Vagina (tissue), 2 donors: ENCODE measurements around the gene CTBP2. TPM values are rescaled to one million over a fixed set of nuclear protein-coding genes. Genes with fewer than 3 reads are reported as not detected.
A peak's percentile ranks its signal among the peaks of the same experiment; 100 is the strongest.

Experiments used
- DNase-seq, 2 donors: peaks; one replicate each; pipeline ENCODE4 v3.0.0-alpha.2; 2017; ENCODE audit errors: extremely low spot score in 2 of 2
- H3K27ac ChIP-seq: fragments of 200-600 bp; sonication (generic); one replicate; pipeline ENCODE4 v1.5.1; 2019
- H3K27me3 ChIP-seq: fragments of 200-600 bp; sonication (generic); one replicate; pipeline ENCODE4 v1.5.1; 2019
- H3K36me3 ChIP-seq, 2 donors: fragments of 200-600 bp; sonication (generic); one replicate each; pipeline ENCODE4 v1.5.1; 2017 to 2019
- H3K4me1 ChIP-seq: fragments of 200-600 bp; sonication (generic); one replicate; pipeline ENCODE4 v1.5.1; 2019
- H3K4me3 ChIP-seq, 2 donors: fragments of 200-600 bp; sonication (generic); 1 replicate in 1 of 2; 2 replicates in 1 of 2; pipeline ENCODE4 v1.5.1; 2016 to 2019
- H3K9me3 ChIP-seq: fragments of 200-600 bp; sonication (generic); one replicate; pipeline ENCODE4 v1.5.1; 2019
- CTCF ChIP-seq, 3 experiments: fragments of 450-650 bp in 2 of 3; fragments of 200-600 bp in 1 of 3; sonication (generic) in 1 of 3; IDR thresholded peaks; one replicate each; pipeline ENCODE4 v1.5.1; 2017 to 2019; ENCODE audit warnings: antibody characterized with exemption in 3 of 3, mild to moderate bottlenecking in 2 of 3, moderate library complexity in 2 of 3
- POLR2A ChIP-seq, 2 donors: fragments of 450-650 bp; IDR thresholded peaks; one replicate each; pipeline ENCODE4 v1.6.1; 2017; ENCODE audit warnings: antibody characterized with exemption in 2 of 2, mild to moderate bottlenecking in 2 of 2, moderate library complexity in 2 of 2
- POLR2AphosphoS5 ChIP-seq, 2 donors: sonication (generic); formaldehyde crosslinking; IDR thresholded peaks; one replicate each; pipeline ENCODE4 v1.9.0; 2017; ENCODE audit warnings: antibody characterized with exemption in 2 of 2, mild to moderate bottlenecking in 2 of 2, low read depth in 1 of 2; ENCODE audit not compliant: insufficient read depth in 1 of 2
- intact Hi-C: fragments of 100-400 bp; cut with DNase I; formaldehyde crosslinking; loops from one replicate; pipeline ENCODE4 v1.15.1; 2023
- total RNA-seq: library from RNA; depleted of rRNA; stranded (reverse); fragments of >200 nt; gene quantifications from one replicate; pipeline ENCODE4 v1.2.3, GENCODE V29; 2016

CTBP2 gene
- total RNA-seq, 1 donor from 2014 or later, result 74.4 TPM

DNA sequence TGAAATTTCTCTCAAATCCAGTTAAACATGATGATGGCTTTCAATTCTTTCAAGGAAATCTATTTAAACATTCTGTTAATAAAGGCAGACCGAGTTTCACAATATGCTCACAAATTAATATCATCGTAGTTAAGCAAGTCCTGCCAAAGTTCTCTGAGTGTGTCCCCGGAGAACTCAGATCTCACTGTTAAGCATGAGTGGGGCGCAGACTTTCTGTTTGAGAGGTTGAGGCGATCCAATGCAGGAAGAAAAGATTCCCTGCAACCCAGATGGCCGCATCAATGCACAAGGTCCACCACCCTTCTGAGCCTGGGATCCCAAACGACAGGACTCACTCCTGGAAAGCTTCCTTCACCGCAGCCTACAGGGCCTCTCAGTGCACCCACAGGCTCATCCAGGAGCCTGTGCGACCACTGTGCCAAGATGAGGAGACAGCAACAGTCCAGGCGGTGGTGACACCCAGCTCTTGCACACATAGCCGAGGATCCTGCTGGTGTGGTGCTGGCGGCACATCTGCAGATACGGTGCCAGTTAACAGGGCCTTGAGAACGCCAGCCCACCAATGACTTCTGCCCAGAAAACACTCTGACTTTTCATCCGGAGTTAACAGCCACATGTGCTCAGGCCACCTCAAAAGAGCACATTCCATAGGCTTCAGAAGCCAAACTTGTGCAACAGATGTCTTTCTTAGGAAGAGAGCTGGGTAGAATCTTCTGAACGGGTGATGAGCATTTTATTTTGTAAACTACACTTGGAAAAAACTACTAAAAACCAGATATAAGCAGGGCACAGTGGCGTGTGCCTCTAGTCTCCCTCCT is 116.3 kb downstream of the CTBP2 start:
- no peaks in the 10 kb centered on the region for H3K27me3 ChIP-seq
- no peak for DNase-seq
- TF ChIP-seq POLR2A (IDR thresholded peaks at IDR 0.05) (no peak), POLR2AphosphoS5 (IDR thresholded peaks at IDR 0.05; ENCODE audit: insufficient read depth in 1 of 2, low read depth in 1 of 2) (no peak), CTCF (IDR thresholded peaks at IDR 0.05) (no peak)
- intact Hi-C loops, result no loop called here
- H3K4me1 ChIP-seq, result peaks cover 53% of the 10 kb centered on the region
- no peak overlapping the region for H3K4me3 ChIP-seq
- H3K27ac ChIP-seq, result peak overlapping the region; percentile 27
- no peaks in the 10 kb centered on the region for H3K36me3 ChIP-seq
- no peaks in the 10 kb centered on the region for H3K9me3 ChIP-seq

DNA sequence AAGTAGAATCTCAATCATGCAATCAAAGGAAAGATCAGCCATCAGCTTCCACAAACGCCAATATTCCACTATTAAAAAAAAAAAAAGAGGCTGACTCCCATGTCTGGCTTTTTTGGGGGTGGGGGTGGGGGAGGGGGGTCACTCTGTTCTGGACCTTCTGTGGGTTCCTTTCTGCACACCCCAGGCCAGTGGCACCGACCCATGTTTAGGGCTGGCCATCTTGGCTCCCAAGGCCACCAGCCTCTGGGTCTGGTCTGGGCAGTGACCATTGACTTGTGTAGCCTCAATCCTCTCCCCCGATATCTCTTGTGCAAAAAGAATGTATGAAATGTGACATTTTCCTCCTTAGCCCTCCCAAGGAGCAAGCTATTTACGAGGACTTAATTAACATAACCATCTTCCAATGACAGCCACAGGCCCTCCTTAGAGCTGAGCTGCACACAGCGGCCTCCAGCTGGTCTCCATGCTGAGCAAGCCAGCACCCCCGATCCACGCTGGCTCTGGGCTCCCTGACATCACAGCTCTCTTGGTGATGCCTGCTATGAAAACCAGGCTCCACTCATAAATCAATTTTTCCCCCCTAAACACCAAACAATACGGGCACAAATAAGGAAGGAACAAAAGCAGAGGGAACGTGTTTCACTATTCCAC is 118.4 kb downstream of the CTBP2 start:
- peaks cover 55% of the 10 kb centered on the region for H3K4me1 ChIP-seq
- no peak for TF ChIP-seq CTCF (IDR thresholded peaks at IDR 0.05)
- TF ChIP-seq POLR2AphosphoS5 (IDR thresholded peaks at IDR 0.05; ENCODE audit: insufficient read depth in 1 of 2, low read depth in 1 of 2), result no peak
- no peak for TF ChIP-seq POLR2A (IDR thresholded peaks at IDR 0.05)
- intact Hi-C loops, result no loop called here

DNA sequence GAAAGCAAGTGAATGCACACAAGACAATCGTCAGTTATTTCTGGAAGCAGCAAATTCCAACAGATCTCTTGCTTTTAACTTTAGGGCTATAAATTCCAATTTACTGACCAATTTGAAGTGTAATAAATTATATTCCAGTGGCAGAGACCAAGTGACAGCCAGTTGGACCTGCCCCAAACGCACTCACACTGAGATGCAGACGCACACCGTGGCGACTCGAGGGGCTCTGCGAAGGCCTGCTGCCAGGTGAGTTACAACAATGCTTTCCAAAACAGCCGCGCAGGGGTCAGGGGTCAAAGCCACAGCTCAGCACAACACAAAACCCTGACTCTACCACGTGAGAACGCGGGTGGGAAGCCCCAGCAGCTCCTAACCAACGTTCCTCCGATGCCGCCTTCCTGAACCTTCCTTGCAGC is 121.0 kb downstream of the CTBP2 start:
- intact Hi-C loops, result no loop called here
- no peak for DNase-seq
- Histone ChIP-seq H3K4me3 (no peak overlapping the region), H3K27me3 (no peaks in the 10 kb centered on the region), H3K36me3 (no peaks in the 10 kb centered on the region), H3K9me3 (no peaks in the 10 kb centered on the region), H3K4me1 (peaks cover 57% of the 10 kb centered on the region), H3K27ac (no peak overlapping the region)
- no peak for TF ChIP-seq POLR2AphosphoS5 (IDR thresholded peaks at IDR 0.05; ENCODE audit: insufficient read depth in 1 of 2, low read depth in 1 of 2)
- TF ChIP-seq CTCF (IDR thresholded peaks at IDR 0.05), result no peak
- no peak for TF ChIP-seq POLR2A (IDR thresholded peaks at IDR 0.05)

More for the DNA sequence above, 118.4 kb downstream of the CTBP2 start:
- Histone ChIP-seq H3K27me3 (no peaks in the 10 kb centered on the region), H3K4me3 (no peak overlapping the region), H3K9me3 (no peaks in the 10 kb centered on the region), H3K27ac (no peak overlapping the region), H3K36me3 (no peaks in the 10 kb centered on the region)
- no peak for DNase-seq

DNA sequence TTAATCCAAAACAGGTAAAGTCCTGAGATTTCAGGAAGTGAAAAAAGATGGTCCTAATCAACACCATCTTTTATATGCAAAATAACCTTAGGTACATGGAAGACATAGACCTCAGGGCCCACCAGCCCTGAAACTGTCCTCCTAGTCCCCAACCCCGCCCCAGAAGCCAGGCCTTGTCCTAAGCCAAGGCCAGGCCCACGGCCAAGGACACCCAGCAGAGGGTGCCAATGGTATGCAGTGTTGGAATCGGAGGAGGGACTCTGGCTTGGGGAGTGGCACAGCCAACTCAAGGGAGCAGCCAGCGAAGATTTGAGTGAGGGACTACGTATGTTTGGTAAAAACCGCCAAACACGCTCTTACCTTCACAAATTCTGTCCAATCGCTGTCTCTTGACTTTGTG is 121.7 kb downstream of the CTBP2 start:
- no peak overlapping the region for H3K27ac ChIP-seq
- no peak for DNase-seq
- no peak overlapping the region for H3K4me3 ChIP-seq
- no peaks in the 10 kb centered on the region for H3K27me3 ChIP-seq
- H3K4me1 ChIP-seq, result peaks cover 50% of the 10 kb centered on the region
- no peaks in the 10 kb centered on the region for H3K9me3 ChIP-seq
- intact Hi-C loops, result no loop called here
- no peaks in the 10 kb centered on the region for H3K36me3 ChIP-seq
- no peak for TF ChIP-seq CTCF (IDR thresholded peaks at IDR 0.05)
- no peak for TF ChIP-seq POLR2A (IDR thresholded peaks at IDR 0.05)
- no peak for TF ChIP-seq POLR2AphosphoS5 (IDR thresholded peaks at IDR 0.05; ENCODE audit: insufficient read depth in 1 of 2, low read depth in 1 of 2)
